ENCODE data around the gene RBMX.
"Not testable (repeated sequence)": the region's sequence is repeated elsewhere in the genome, so short reads cannot be mapped to it uniquely, and the experiment has no call there.

The RBMX gene

DNA sequence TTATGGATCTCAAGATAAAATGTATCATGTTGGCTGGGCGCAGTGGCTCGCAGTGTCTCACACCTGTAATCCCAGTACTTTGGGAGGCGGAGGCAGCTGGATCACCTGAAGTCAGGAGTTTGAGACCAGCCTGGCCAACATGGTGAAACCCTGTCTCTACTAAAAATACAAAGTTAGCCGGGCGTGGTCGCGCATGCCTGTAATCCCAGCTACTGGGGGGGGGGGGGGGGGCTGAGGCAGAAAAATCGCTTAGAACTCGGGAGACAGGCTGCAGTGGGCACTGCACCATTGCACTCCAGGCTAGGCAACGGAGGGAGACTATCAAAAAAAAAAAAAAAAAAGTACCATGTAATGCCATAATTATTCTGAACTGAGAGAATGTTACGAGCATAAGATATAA is 2.1 kb downstream of the RBMX start:
- DNase-seq (ENCODE audit: low spot score): no peak

DNA sequence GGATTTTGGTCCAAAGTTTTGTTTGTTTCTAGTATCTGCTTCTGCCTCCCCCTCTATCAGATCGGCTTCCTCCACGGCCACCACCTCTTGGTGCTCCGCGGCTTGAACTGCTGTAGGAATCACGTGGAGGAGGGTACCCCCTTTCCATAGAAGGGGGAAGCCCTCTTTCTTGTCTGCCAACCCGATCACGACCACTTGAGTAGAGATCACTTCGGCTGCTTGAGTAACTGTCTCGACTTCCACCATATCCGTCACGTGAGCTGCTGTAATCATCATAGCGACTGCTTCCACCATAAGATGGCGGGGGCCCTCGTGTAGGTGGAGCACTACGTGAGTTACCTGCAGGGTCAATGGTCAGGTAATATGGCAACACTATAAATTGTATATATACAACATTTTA is 6.4 kb downstream of the RBMX start:
- DNase-seq (ENCODE audit: low spot score): not testable (repeated sequence)

- DNase-seq (ENCODE audit: low spot score): not testable (repeated sequence)
These were observed 7.3 kb downstream of the RBMX start for GRCh38 chrX:136873210-136873609.

GRCh38 chrX:136872091-136872700 is 8.3 kb downstream of the RBMX start:
- DNase-seq (ENCODE audit: low spot score): no peak

GRCh38 chrX:136870064-136870463 is 10.5 kb downstream of the RBMX start:
- no peak for DNase-seq (ENCODE audit: low spot score)

DNA sequence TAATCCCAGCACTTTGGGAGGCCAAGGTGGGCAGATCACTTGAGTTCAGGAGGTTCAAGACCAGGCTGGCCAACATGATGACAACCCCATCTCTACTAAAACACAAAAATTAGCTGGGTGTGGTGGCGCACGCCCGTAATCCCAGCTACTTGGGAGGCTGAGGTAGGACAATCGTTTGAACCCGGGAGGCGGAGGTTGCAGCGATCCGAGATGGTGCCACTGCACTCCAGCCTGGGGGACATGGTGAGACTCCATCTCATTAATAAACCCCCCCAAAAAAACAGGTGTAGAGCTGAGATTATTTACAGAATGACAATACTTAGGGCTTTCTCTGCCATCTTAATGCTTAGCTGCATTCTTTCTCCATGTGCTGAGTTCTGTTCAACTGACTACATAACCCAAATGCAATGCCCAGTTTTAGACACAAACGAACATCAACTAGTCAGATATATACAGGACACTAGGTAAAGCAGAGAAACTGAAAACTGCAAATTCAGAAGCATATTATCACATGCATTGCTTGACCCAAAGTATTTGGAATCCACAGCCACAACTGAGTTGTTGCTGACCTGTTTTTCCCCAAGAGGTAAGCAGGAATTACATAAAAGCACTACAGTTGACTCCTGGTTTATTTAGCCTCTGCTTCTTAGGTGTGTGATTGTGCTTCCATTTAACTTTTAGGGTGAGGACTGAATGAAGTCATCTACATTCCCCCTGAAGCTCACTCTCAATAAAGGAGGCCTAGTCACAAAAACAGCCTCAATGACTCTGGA is 12.1 kb downstream of the RBMX start:
- no peak for DNase-seq (ENCODE audit: low spot score)

DNA sequence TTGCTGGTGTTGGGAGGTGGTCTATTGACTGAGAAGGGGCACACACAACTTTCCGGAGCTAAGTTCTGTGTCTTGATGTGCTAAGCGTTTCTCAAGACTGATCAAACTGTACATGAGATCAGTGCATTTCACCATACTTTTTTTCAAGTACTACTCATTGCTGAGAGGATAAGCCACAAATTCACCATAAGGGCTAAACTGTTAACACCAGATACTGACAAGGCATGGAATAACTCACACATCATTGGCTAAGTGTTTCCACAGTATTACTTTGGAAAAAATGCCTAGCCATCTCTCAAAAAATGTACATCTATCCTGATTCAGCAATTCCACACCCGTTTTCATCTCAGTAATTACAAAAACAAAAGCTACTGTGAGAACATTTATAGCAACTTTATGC is 13.0 kb downstream of the RBMX start:
- no peak for DNase-seq (ENCODE audit: low spot score)

GRCh38 chrX:136867096-136867491 is 13.4 kb downstream of the RBMX start:
- no peak for DNase-seq (ENCODE audit: low spot score)

- DNase-seq (ENCODE audit: low spot score): no peak
These were observed 14.0 kb downstream of the RBMX start for GRCh38 chrX:136866337-136867095.

DNA sequence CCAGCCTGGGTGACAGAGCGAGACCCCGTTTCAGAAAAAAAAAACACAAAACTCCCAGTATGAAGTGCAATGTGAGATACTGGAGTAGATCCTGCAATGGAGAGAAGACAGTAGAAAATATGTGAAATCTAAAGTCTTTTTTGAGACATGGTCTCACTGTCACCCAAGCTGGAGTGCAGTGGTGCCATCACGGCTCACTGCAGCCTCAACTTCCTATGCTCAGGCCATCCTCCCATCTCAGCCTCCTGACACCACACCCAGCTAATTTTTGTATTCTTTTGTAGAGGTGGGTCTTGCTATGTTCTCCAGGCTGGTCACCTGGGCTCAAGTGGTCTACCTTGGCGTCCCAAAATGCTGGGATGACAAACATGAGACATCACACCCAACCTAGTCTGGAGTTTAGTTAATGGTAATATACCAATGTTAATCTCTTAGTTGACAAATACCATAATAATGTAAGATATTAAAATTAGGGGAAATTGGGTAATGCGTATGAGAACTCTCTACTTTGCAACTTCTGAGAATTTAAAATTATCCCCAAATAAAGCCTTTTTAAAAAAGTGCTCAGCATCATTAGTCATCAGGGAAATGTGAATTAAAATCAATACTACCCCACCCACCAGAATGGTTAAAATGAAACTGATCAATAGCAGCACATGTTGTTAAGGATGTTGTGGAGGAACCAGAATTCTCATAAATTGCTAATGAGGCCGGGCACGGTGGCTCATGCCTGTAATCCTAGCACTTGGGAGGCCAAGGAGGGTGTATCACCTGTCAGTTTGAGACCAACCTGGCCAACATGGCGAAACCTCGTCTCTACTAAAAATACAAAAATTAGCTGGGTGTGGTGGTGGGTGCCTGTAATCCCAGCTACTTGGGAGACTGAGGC is 15.0 kb downstream of the RBMX start:
- DNase-seq (ENCODE audit: low spot score): no peak

GRCh38 chrX:136863826-136864225 is 16.7 kb downstream of the RBMX start:
- DNase-seq (ENCODE audit: low spot score): no peak

GRCh38 chrX:136862546-136862945 is 18.0 kb downstream of the RBMX start:
- no peak for DNase-seq (ENCODE audit: low spot score)

- no peak for DNase-seq (ENCODE audit: low spot score)
These were observed 18.6 kb downstream of the RBMX start for GRCh38 chrX:136861877-136862276.

- DNase-seq (ENCODE audit: low spot score): no peak
These were observed 22.3 kb downstream of the RBMX start for GRCh38 chrX:136858007-136858756.

DNA sequence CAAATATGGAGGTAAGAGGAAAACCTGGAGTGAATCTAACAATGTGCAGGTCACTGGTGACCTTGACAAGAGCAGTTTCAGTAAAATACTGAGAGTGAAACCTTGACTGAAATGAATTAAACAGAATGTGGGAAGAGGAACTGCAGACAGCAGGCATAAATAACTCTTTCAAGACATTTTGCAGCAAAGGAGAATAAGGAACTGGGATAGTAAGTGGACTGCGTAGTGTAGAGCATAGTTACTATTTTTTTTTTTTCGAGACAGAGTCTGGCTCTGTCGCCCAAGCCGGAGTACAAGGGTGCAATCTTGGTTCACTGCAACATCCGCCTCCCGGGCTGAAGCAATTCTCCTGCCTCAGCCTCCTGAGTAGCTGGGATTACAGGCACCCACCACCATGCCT is 24.0 kb downstream of the RBMX start:
- no peak for DNase-seq (ENCODE audit: low spot score)

GRCh38 chrX:136856050-136856449 is 24.5 kb downstream of the RBMX start:
- DNase-seq (ENCODE audit: low spot score): no peak

GRCh38 chrX:136851526-136851925 is 29.0 kb downstream of the RBMX start:
- no peak for DNase-seq (ENCODE audit: low spot score)

DNA sequence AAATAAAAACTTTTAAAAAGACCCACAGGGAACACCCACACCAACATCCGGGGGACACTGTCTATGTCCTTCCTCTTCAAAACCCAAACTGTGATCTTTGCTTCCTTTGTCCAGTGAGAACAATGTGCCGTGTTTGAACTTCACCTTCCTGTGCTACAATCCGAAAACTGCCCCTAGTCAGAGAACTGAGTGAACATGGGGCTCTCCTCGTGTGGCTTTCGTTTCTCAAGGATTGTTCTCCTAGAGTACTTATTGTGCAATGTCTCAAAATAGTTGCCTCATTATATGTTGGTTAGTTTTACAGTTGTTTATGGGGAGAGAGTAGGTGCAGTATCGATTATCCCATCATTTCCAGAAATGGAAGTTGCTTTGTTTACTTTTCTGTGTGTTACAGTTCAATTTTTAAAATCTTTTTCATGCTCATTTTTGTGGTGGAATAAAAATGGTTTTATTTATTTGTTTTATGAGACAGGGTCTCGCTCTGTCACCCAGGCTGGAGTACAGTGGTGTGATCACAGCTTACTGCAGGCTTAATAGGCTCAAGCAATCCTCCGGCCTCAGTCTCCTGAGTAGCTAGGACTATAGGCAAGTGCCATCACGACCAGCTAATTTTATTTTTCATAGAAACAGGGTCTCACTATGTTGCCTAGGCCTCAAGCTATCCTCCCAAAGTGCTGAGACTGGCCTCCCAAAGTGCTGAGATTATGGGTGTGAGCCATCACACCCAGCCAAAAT is 29.9 kb downstream of the RBMX start:
- DNase-seq (ENCODE audit: low spot score): no peak

DNA sequence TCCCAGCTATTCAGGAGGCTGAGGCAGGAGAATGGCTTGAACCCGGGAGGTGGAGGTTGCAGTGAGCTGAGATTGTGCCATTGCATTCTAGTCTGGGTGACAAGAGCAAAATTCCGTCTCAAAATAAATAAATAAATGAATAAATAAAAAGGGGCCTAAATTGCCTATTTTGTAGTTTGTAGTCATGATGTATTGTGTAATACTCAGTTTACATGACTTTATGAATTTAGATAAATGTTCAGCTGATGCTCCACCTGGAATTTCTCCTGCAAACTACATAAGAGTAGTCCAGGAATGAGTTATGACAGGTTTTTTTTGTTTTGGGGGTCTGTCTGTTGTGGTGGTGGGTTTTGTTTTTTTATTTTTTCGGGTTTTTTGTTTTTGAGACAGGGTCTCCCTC is 31.1 kb downstream of the RBMX start:
- DNase-seq (ENCODE audit: low spot score): no peak

DNA sequence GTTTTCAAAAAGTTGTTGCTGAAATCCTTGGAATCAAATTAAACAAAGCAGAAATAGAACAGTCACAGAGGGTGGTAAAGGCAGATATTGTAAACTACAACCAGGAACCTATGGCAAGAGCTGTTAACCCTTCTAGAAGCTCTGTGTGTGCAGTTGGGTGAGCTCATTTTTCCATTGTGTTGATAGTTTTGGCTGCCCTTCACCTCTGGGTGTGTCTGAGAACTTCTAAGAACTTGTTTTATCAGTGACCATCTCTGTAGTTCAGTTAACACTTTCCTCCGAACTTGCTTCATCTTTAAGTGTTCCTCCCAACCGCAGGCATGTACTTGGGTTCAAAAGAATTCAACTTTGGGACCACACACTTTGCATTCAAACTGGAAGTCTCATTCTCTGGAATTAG is 32.7 kb downstream of the RBMX start:
- DNase-seq (ENCODE audit: low spot score): peak; percentile 10

- DNase-seq (ENCODE audit: low spot score): no peak
These were observed 41.3 kb downstream of the RBMX start for GRCh38 chrX:136839196-136839595.
